Endothelial cell of umbilical vein (primary cell): ENCODE measurements around the gene RNGTT.

ENCODE experiments used
- CTCF ChIP-seq, 2 donors: IDR thresholded peaks; 1 replicate in 1 of 2; 2 replicates in 1 of 2; pipeline ENCODE4 v1.5.1; 2011; ENCODE audit warnings: low read length in 2 of 2, mild to moderate bottlenecking in 2 of 2, moderate library complexity in 2 of 2, control low read depth in 1 of 2, inconsistent platforms in 1 of 2, low read depth in 1 of 2; ENCODE audit not compliant: insufficient read depth in 1 of 2; ENCODE audit errors: extremely low read depth in 1 of 2
- EZH2 ChIP-seq: IDR thresholded peaks from 2 replicates; pipeline ENCODE4 v1.6.1; 2012; ENCODE audit warnings: borderline replicate concordance, low read depth, mild to moderate bottlenecking, moderate library complexity, low read length, inconsistent platforms; ENCODE audit not compliant: severe bottlenecking
- FOS ChIP-seq: IDR thresholded peaks from 2 replicates; pipeline ENCODE4 v1.6.1; 2011; ENCODE audit warnings: mild to moderate bottlenecking, low read length, moderate library complexity, borderline replicate concordance; ENCODE audit not compliant: insufficient read depth
- GATA2 ChIP-seq: IDR thresholded peaks from 2 replicates; pipeline ENCODE4 v1.7.0; 2011; ENCODE audit warnings: low read depth, mild to moderate bottlenecking, moderate library complexity, mixed read lengths, low read length; ENCODE audit not compliant: insufficient read length, insufficient read depth
- MAX ChIP-seq: IDR thresholded peaks from 2 replicates; pipeline ENCODE4 v1.6.1; 2011; ENCODE audit not compliant: insufficient read depth, insufficient read length
- MYC ChIP-seq: IDR thresholded peaks from one replicate; pipeline ENCODE4 v1.6.1; 2011; ENCODE audit warnings: mild to moderate bottlenecking, low read depth, low read length
- POLR2A ChIP-seq: IDR thresholded peaks from 2 replicates; pipeline ENCODE4 v1.6.1; 2012; ENCODE audit warnings: low read depth, mild to moderate bottlenecking, control low read depth, low read length
- POLR2AphosphoS5 ChIP-seq: IDR thresholded peaks from 2 replicates; pipeline ENCODE4 v1.6.1; 2012; ENCODE audit warnings: low read depth, mild to moderate bottlenecking, control low read depth, low read length, moderate library complexity; ENCODE audit not compliant: insufficient read depth

GRCh38 chr6:88775866-88776571 is 187.4 kb downstream of the RNGTT start:
- TF ChIP-seq CTCF (IDR thresholded peaks at IDR 0.05; ENCODE audit: extremely low read depth in 1 of 2, insufficient read depth in 1 of 2, low read depth in 1 of 2, low read length in 2 of 2) (no peak), EZH2 (no peak), MYC (no peak), MAX (no peak), POLR2A (no peak), GATA2 (no peak), FOS (no peak), POLR2AphosphoS5 (no peak)
